WTC11 (cell line): ENCODE data around the gene WBP1L. TPM values are rescaled to one million over a fixed set of nuclear protein-coding genes. Genes with fewer than 3 reads are reported as not detected.
A peak's percentile ranks its signal among the peaks of the same experiment; 100 is the strongest.

ENCODE experiments used
- ATAC-seq: fragments of 200-7000 bp; cut with Tn5 transposase; 2 replicates; pipeline ENCODE4 v1.10.0; 2021; ENCODE audit warnings: mild to moderate bottlenecking, moderate library complexity
- CTCF ChIA-PET: fragments of 300-600 bp; sonication (Branson Sonifier 250); formaldehyde crosslinking; loops from one replicate; lab custom pipeline; 2021; ENCODE audit warnings: antibody characterized with exemption; lab: Charles Lee
- POLR2A ChIA-PET: fragments of 350-600 bp; sonication (Branson Sonifier 250); formaldehyde crosslinking; loops from one replicate; lab custom pipeline; 2021; ENCODE audit warnings: antibody characterized with exemption; lab: Charles Lee
- DNase-seq: peaks from one replicate; pipeline ENCODE4 v3.0.0; 2021; ENCODE audit warnings: low spot score
- H3K27ac Mint-ChIP-seq: 2 replicates; pipeline ENCODE4 v1.8.0; 2021; ENCODE audit warnings: mixed read lengths
- H3K27me3 Mint-ChIP-seq: 2 replicates; pipeline ENCODE4 v1.8.0; 2021; ENCODE audit warnings: low read depth, mild to moderate bottlenecking, moderate library complexity, mixed read lengths
- H3K36me3 Mint-ChIP-seq: 2 replicates; pipeline ENCODE4 v1.8.0; 2021; ENCODE audit warnings: mixed read lengths
- H3K4me1 Mint-ChIP-seq: 2 replicates; pipeline ENCODE4 v1.8.0; 2022; ENCODE audit warnings: mixed read lengths
- H3K4me3 Mint-ChIP-seq: 2 replicates; pipeline ENCODE4 v1.8.0; 2021; ENCODE audit warnings: mild to moderate bottlenecking, moderate library complexity, mixed read lengths
- H3K9me3 Mint-ChIP-seq: 2 replicates; pipeline ENCODE4 v1.8.0; 2021; ENCODE audit warnings: mixed read lengths
- EMX1 ChIP-seq: fragments of 250-450 bp; sonication (Bioruptor Pico); IDR thresholded peaks from 2 replicates; pipeline ENCODE4 v1.8.0; 2021; ENCODE audit warnings: mild to moderate bottlenecking
- ETV6 ChIP-seq: sonication (generic); formaldehyde crosslinking; IDR thresholded peaks from 2 replicates; pipeline ENCODE4 v1.8.1; 2022; ENCODE audit warnings: mild to moderate bottlenecking, missing genetic modification reagents
- GRHL2 ChIP-seq: fragments of 250-450 bp; sonication (Bioruptor Pico); IDR thresholded peaks from 2 replicates; pipeline ENCODE4 v1.8.0; 2022; ENCODE audit warnings: mild to moderate bottlenecking, moderate library complexity; ENCODE audit not compliant: insufficient replicate concordance, severe bottlenecking
- NFE2L1 ChIP-seq: sonication (generic); formaldehyde crosslinking; IDR thresholded peaks from 2 replicates; pipeline ENCODE4 v1.8.1; 2023; ENCODE audit warnings: missing genetic modification reagents
- NFYB ChIP-seq: sonication (generic); formaldehyde crosslinking; conservative IDR thresholded peaks from 2 replicates; pipeline ENCODE4 v1.8.0; 2022; ENCODE audit warnings: low read depth, missing genetic modification reagents
- PRRX2 ChIP-seq: fragments of 250-450 bp; sonication (Bioruptor Pico); IDR thresholded peaks from 2 replicates; pipeline ENCODE4 v1.8.0; 2021; ENCODE audit warnings: mild to moderate bottlenecking
- ZNF396 ChIP-seq: fragments of 250-450 bp; sonication (Bioruptor Pico); IDR thresholded peaks from 2 replicates; pipeline ENCODE4 v1.8.0; 2021; ENCODE audit warnings: mild to moderate bottlenecking, moderate library complexity, borderline replicate concordance
- ZNF423 ChIP-seq: fragments of 250-450 bp; sonication (Bioruptor Pico); IDR thresholded peaks from 2 replicates; pipeline ENCODE4 v2.1.2; 2022; ENCODE audit warnings: mild to moderate bottlenecking, moderate library complexity
- total RNA-seq: library from RNA; stranded (reverse); gene quantifications from 3 replicates; pipeline ENCODE4 v1.2.3, GENCODE V29; 2021
- TF ChIP-seq, protein P1 (sequence below): sonication (generic); formaldehyde crosslinking; IDR thresholded peaks from 2 replicates; pipeline ENCODE4 v1.8.1; 2023; ENCODE audit warnings: mild to moderate bottlenecking, missing genetic modification reagents, borderline replicate concordance
- TF ChIP-seq, protein P2 (sequence below): sonication (generic); formaldehyde crosslinking; conservative IDR thresholded peaks from 2 replicates; pipeline ENCODE4 v1.8.1; 2023; ENCODE audit warnings: mild to moderate bottlenecking, low read depth, missing genetic modification reagents, moderate library complexity
- TF ChIP-seq, protein P3 (sequence below): sonication (generic); formaldehyde crosslinking; IDR thresholded peaks from 2 replicates; pipeline ENCODE4 v1.8.0; 2022; ENCODE audit warnings: mild to moderate bottlenecking, missing genetic modification reagents
- TF ChIP-seq, protein P4 (sequence below): fragments of 250-450 bp; sonication (Bioruptor Pico); IDR thresholded peaks from 2 replicates; pipeline ENCODE4 v1.9.0; 2021; ENCODE audit warnings: mild to moderate bottlenecking, borderline replicate concordance
- TF ChIP-seq, protein P5 (sequence below): fragments of 250-450 bp; sonication (Bioruptor Pico); IDR thresholded peaks from 2 replicates; pipeline ENCODE4 v2.1.2; 2022; ENCODE audit warnings: mild to moderate bottlenecking, moderate library complexity

Gene WBP1L
- total RNA-seq, 1 experiment from 2014 or later: 26.8 TPM

DNA sequence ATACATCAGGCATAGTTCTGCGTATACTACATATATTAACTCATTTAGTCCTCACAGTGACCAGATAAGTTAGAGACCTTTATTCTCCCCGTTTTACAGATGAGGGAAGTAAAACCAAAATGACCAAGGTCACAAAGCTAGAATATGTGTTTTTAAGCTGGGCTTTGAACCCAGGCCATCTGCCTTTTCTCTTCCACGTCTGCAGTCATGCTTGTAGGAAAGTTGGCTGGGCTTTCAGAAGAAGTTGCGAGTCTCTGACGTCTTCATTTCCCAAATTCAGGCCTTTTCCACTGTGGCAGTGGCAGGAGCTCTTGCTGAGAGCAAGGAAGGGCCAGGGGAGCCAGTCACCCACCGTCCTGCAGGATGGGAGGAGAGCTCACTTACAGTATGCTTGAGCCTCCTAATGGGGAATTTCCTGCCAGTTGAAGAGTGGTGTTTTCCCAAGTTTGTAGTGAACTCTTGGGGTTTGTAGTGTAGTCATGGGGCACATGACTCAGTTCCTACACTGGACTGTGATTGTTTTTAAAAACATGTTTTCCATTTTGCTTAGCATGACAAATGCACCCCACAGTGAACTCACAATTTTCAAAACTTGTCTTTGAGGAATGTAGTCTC, 59.3 kb downstream of the WBP1L start (continued):
- TF ChIP-seq, protein P1, sequence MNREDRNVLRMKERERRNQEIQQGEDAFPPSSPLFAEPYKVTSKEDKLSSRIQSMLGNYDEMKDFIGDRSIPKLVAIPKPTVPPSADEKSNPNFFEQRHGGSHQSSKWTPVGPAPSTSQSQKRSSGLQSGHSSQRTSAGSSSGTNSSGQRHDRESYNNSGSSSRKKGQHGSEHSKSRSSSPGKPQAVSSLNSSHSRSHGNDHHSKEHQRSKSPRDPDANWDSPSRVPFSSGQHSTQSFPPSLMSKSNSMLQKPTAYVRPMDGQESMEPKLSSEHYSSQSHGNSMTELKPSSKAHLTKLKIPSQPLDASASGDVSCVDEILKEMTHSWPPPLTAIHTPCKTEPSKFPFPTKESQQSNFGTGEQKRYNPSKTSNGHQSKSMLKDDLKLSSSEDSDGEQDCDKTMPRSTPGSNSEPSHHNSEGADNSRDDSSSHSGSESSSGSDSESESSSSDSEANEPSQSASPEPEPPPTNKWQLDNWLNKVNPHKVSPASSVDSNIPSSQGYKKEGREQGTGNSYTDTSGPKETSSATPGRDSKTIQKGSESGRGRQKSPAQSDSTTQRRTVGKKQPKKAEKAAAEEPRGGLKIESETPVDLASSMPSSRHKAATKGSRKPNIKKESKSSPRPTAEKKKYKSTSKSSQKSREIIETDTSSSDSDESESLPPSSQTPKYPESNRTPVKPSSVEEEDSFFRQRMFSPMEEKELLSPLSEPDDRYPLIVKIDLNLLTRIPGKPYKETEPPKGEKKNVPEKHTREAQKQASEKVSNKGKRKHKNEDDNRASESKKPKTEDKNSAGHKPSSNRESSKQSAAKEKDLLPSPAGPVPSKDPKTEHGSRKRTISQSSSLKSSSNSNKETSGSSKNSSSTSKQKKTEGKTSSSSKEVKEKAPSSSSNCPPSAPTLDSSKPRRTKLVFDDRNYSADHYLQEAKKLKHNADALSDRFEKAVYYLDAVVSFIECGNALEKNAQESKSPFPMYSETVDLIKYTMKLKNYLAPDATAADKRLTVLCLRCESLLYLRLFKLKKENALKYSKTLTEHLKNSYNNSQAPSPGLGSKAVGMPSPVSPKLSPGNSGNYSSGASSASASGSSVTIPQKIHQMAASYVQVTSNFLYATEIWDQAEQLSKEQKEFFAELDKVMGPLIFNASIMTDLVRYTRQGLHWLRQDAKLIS: no peak
- peak; percentile 93; the same call in 1 of the 2 replicates for TF ChIP-seq ETV6 (CRISPR knock-in tag)
- TF ChIP-seq ZNF396 (CRISPR knock-in tag): no peak
- TF ChIP-seq, protein P2, sequence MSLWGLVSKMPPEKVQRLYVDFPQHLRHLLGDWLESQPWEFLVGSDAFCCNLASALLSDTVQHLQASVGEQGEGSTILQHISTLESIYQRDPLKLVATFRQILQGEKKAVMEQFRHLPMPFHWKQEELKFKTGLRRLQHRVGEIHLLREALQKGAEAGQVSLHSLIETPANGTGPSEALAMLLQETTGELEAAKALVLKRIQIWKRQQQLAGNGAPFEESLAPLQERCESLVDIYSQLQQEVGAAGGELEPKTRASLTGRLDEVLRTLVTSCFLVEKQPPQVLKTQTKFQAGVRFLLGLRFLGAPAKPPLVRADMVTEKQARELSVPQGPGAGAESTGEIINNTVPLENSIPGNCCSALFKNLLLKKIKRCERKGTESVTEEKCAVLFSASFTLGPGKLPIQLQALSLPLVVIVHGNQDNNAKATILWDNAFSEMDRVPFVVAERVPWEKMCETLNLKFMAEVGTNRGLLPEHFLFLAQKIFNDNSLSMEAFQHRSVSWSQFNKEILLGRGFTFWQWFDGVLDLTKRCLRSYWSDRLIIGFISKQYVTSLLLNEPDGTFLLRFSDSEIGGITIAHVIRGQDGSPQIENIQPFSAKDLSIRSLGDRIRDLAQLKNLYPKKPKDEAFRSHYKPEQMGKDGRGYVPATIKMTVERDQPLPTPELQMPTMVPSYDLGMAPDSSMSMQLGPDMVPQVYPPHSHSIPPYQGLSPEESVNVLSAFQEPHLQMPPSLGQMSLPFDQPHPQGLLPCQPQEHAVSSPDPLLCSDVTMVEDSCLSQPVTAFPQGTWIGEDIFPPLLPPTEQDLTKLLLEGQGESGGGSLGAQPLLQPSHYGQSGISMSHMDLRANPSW: no peak
- no peak for TF ChIP-seq NFE2L1 (CRISPR knock-in tag)
- TF ChIP-seq ZNF423 (CRISPR knock-in tag): 0 out of 2 replicates have a peak, but pooled peaks have one; percentile 10
- no peak for TF ChIP-seq NFYB (CRISPR knock-in tag)
- TF ChIP-seq, protein P3, sequence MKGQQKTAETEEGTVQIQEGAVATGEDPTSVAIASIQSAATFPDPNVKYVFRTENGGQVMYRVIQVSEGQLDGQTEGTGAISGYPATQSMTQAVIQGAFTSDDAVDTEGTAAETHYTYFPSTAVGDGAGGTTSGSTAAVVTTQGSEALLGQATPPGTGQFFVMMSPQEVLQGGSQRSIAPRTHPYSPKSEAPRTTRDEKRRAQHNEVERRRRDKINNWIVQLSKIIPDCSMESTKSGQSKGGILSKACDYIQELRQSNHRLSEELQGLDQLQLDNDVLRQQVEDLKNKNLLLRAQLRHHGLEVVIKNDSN (CRISPR knock-in tag): peak; percentile 66; the same call in 1 of the 2 replicates
- TF ChIP-seq, protein P4, sequence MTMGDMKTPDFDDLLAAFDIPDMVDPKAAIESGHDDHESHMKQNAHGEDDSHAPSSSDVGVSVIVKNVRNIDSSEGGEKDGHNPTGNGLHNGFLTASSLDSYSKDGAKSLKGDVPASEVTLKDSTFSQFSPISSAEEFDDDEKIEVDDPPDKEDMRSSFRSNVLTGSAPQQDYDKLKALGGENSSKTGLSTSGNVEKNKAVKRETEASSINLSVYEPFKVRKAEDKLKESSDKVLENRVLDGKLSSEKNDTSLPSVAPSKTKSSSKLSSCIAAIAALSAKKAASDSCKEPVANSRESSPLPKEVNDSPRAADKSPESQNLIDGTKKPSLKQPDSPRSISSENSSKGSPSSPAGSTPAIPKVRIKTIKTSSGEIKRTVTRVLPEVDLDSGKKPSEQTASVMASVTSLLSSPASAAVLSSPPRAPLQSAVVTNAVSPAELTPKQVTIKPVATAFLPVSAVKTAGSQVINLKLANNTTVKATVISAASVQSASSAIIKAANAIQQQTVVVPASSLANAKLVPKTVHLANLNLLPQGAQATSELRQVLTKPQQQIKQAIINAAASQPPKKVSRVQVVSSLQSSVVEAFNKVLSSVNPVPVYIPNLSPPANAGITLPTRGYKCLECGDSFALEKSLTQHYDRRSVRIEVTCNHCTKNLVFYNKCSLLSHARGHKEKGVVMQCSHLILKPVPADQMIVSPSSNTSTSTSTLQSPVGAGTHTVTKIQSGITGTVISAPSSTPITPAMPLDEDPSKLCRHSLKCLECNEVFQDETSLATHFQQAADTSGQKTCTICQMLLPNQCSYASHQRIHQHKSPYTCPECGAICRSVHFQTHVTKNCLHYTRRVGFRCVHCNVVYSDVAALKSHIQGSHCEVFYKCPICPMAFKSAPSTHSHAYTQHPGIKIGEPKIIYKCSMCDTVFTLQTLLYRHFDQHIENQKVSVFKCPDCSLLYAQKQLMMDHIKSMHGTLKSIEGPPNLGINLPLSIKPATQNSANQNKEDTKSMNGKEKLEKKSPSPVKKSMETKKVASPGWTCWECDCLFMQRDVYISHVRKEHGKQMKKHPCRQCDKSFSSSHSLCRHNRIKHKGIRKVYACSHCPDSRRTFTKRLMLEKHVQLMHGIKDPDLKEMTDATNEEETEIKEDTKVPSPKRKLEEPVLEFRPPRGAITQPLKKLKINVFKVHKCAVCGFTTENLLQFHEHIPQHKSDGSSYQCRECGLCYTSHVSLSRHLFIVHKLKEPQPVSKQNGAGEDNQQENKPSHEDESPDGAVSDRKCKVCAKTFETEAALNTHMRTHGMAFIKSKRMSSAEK: no peak
- TF ChIP-seq PRRX2 (CRISPR knock-in tag): no peak

DNA sequence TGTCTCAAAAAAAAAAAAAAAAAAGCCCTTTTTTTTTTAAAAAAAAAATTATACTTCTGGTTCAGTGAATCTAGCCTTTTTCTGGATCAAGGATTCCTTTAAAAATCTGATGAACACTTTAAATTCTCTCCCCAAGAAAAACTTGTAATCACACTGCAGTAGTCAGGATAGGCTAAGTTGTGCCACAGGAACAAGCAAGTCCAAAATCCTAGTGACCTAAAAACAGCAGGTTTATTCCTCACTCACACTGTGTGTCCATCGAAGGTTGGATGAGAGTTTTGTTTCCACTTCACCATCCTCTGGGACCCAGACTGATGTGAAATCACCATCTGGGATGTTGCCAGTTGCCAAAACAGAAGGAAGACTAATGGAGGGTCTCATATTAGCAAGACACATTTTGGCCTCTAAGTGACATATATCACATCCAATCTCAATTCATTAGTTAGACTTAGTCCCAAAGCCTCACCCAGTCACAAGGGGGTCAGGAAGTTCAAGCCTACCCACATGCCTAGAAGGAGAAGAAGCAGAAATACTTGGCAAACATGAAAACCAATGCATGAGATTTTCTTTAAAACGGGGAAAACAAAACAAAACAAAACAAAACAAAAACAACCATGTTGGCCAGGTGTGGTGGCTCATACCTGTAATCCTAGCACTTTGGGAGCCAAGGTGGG, 60.8 kb downstream of the WBP1L start:
- Mint-ChIP-seq H3K9me3 (peaks cover 6% of the 10 kb centered on the region), H3K4me1 (peaks cover 63% of the 10 kb centered on the region), H3K27ac (peak overlapping the region; percentile 96), H3K27me3 (no peaks in the 10 kb centered on the region), H3K36me3 (peaks cover 6% of the 10 kb centered on the region), H3K4me3 (no peak overlapping the region)
- no peak for DNase-seq
- POLR2A ChIA-PET: interaction anchor here (0.6 kb wide), 1 partner anchor 198 kb away, joined by 4 read pairs; no protein-coding TSS in a partner anchor
- TF ChIP-seq, protein P5, sequence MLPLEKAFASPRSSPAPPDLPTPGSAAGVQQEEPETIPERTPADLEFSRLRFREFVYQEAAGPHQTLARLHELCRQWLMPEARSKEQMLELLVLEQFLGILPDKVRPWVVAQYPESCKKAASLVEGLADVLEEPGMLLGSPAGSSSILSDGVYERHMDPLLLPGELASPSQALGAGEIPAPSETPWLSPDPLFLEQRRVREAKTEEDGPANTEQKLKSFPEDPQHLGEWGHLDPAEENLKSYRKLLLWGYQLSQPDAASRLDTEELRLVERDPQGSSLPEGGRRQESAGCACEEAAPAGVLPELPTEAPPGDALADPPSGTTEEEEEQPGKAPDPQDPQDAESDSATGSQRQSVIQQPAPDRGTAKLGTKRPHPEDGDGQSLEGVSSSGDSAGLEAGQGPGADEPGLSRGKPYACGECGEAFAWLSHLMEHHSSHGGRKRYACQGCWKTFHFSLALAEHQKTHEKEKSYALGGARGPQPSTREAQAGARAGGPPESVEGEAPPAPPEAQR: no peak
- TF ChIP-seq, protein P3 (CRISPR knock-in tag): no peak
- TF ChIP-seq GRHL2 (CRISPR knock-in tag) (no peak), EMX1 (no peak)
- CTCF ChIA-PET: interaction anchor here (0.6 kb wide), 1 partner anchor 269 kb away, joined by 5 read pairs; no protein-coding TSS in a partner anchor
- ATAC-seq: no peak
